PC-3 (cell line): ENCODE measurements around the gene CNTN2. TPM values are rescaled to one million over a fixed set of nuclear protein-coding genes. Genes with fewer than 3 reads are reported as not detected.

Experiments used
- ATAC-seq: fragments of 200-7000 bp; cut with Tn5 transposase; 2 replicates; pipeline ENCODE4 v1.9.1; 2020; ENCODE audit warnings: mild to moderate bottlenecking, moderate library complexity
- BruUV-seq: library from RNA; stranded (reverse); fragments of 400-500 nt; replicated peaks from 2 replicates; lab custom pipeline; 2021; lab: Mats Ljungman, UMichigan
- CTCF ChIA-PET: fragments of 300-600 bp; sonication (Branson Sonifier 250); formaldehyde crosslinking; loops from one replicate; lab custom pipeline; 2022; ENCODE audit warnings: antibody characterized with exemption; lab: Charles Lee
- POLR2A ChIA-PET: fragments of 300-600 bp; sonication (Branson Sonifier 250); formaldehyde crosslinking; loops from one replicate; lab custom pipeline; 2022; ENCODE audit warnings: antibody characterized with exemption; ENCODE audit not compliant: unreplicated experiment; lab: Charles Lee
- DNase-seq: peaks from one replicate; pipeline ENCODE4 v3.0.0-alpha.2; 2015
- H2AFZ ChIP-seq: fragments of 300-600 bp; sonication (generic); 2 replicates; pipeline ENCODE4 v1.6.0; 2016; ENCODE audit warnings: antibody characterized with exemption, low read length
- H3F3A ChIP-seq: fragments of 300-600 bp; sonication (generic); one replicate; pipeline ENCODE4 v1.6.0; 2017; ENCODE audit warnings: antibody characterized with exemption, low read length, control low read depth, mild to moderate bottlenecking; ENCODE audit not compliant: unreplicated experiment
- H3K27ac ChIP-seq: fragments of 300-600 bp; sonication (generic); 2 replicates; pipeline ENCODE4 v1.5.1; 2016; ENCODE audit warnings: mild to moderate bottlenecking, low read length
- H3K27me3 ChIP-seq: fragments of 300-600 bp; sonication (generic); 2 replicates; pipeline ENCODE4 v1.6.1; 2016; ENCODE audit warnings: low read length, mixed read lengths
- H3K36me3 ChIP-seq: fragments of 300-600 bp; sonication (generic); 2 replicates; pipeline ENCODE4 v1.6.1; 2016; ENCODE audit warnings: low read depth, mixed run types, low read length, mixed read lengths
- H3K4me1 ChIP-seq: fragments of 300-600 bp; sonication (generic); 2 replicates; pipeline ENCODE4 v1.5.1; 2016; ENCODE audit warnings: low read length; ENCODE audit not compliant: insufficient read depth
- H3K4me2 ChIP-seq: fragments of 300-600 bp; sonication (generic); 2 replicates; pipeline ENCODE4 v1.6.0; 2016; ENCODE audit warnings: low read length
- H3K4me3 ChIP-seq: fragments of 300-600 bp; sonication (generic); 2 replicates; pipeline ENCODE4 v1.5.1; 2016; ENCODE audit warnings: mild to moderate bottlenecking, low read length, mixed read lengths
- H3K79me2 ChIP-seq: fragments of 300-600 bp; sonication (generic); 2 replicates; pipeline ENCODE4 v1.6.1; 2017; ENCODE audit warnings: low read length, mixed read lengths
- H3K9ac ChIP-seq: fragments of 300-600 bp; sonication (generic); 2 replicates; pipeline ENCODE4 v1.6.0; 2016; ENCODE audit warnings: mild to moderate bottlenecking, low read length
- H3K9me2 ChIP-seq: fragments of 300-600 bp; sonication (generic); replicated peaks from 2 replicates; pipeline ENCODE4 v1.6.1; 2016; ENCODE audit warnings: mixed run types, low read length, mixed read lengths
- H3K9me3 ChIP-seq: fragments of 300-600 bp; sonication (generic); 2 replicates; pipeline ENCODE4 v1.6.1; 2016; ENCODE audit warnings: low read length, mixed read lengths
- H4K20me1 ChIP-seq: fragments of 300-600 bp; sonication (generic); 2 replicates; pipeline ENCODE4 v1.6.1; 2016; ENCODE audit warnings: low read length, mixed read lengths
- EZH2 ChIP-seq: fragments of 300-600 bp; sonication (generic); IDR thresholded peaks from one replicate; pipeline ENCODE4 v1.6.1; 2017; ENCODE audit warnings: antibody characterized with exemption, mild to moderate bottlenecking, low read length; ENCODE audit not compliant: unreplicated experiment
- EZH2phosphoT487 ChIP-seq: fragments of 300-600 bp; sonication (generic); IDR thresholded peaks from 2 replicates; pipeline ENCODE4 v1.6.1; 2018; ENCODE audit warnings: mild to moderate bottlenecking, antibody characterized with exemption, low read length, borderline replicate concordance
- intact Hi-C: fragments of 100-400 bp; cut with micrococcal nuclease; formaldehyde crosslinking; loops from 2 replicates; pipeline ENCODE4 v1.9.0; 2023
- total RNA-seq: library from RNA; depleted of rRNA; stranded (reverse); fragments of >200 nt; gene quantifications from 2 replicates; pipeline ENCODE4 v1.2.3, GENCODE V29; 2014
- TF ChIP-seq, protein P1 (sequence below): fragments of 300-600 bp; sonication (generic); conservative IDR thresholded peaks from 2 replicates; pipeline ENCODE4 v1.5.1; 2017; ENCODE audit warnings: antibody characterized with exemption, low read depth, mild to moderate bottlenecking, low read length

CNTN2 gene
- total RNA-seq, 1 experiment from 2014 or later = 0.07 TPM

DNA sequence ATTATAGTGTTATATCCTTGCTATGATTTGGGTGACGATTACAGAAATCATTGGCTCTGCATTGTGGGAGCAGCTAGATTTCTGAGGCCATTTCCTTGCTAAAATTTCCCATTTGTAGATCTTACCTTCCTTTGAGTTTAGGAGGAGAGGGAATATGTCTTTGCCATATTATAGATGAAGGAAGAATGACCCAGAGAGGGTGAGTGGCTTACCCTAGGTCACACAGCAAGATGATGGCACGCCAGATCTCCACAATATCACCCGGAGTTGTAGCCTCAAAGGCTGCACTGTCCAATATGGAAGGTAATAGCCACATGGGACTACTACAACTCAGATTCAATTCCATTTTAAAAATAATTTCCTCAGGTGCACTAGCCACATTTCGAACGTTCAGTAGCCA lies 10.3 kb downstream of the CNTN2 start:
- POLR2A ChIA-PET = no interaction called here
- H4K20me1 ChIP-seq = no peaks in the 10 kb centered on the region
- CTCF ChIA-PET = interaction anchor here (1.6 kb wide), 1 partner anchor 8 kb away, joined by 5 read pairs; no protein-coding TSS in a partner anchor
- TF ChIP-seq, protein P1, sequence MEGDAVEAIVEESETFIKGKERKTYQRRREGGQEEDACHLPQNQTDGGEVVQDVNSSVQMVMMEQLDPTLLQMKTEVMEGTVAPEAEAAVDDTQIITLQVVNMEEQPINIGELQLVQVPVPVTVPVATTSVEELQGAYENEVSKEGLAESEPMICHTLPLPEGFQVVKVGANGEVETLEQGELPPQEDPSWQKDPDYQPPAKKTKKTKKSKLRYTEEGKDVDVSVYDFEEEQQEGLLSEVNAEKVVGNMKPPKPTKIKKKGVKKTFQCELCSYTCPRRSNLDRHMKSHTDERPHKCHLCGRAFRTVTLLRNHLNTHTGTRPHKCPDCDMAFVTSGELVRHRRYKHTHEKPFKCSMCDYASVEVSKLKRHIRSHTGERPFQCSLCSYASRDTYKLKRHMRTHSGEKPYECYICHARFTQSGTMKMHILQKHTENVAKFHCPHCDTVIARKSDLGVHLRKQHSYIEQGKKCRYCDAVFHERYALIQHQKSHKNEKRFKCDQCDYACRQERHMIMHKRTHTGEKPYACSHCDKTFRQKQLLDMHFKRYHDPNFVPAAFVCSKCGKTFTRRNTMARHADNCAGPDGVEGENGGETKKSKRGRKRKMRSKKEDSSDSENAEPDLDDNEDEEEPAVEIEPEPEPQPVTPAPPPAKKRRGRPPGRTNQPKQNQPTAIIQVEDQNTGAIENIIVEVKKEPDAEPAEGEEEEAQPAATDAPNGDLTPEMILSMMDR = no peak
- DNase-seq (no peak), ATAC-seq (no peak)
- no peaks in the 10 kb centered on the region for H3F3A ChIP-seq
- H3K27ac ChIP-seq = no peak overlapping the region
- no TSS peak for BruUV-seq
- H3K4me1 ChIP-seq = no peaks in the 10 kb centered on the region
- H3K36me3 ChIP-seq = no peaks in the 10 kb centered on the region
- intact Hi-C loops = no loop called here
- H3K4me3 ChIP-seq = no peak overlapping the region
- H3K9ac ChIP-seq = no peak overlapping the region
- H3K27me3 ChIP-seq = peaks cover 85% of the 10 kb centered on the region
- H3K9me2 ChIP-seq = no peaks in the 10 kb centered on the region
- no peak overlapping the region for H3K4me2 ChIP-seq
- H3K79me2 ChIP-seq = no peaks in the 10 kb centered on the region
- no peak overlapping the region for H2AFZ ChIP-seq
- H3K9me3 ChIP-seq = no peaks in the 10 kb centered on the region

DNA sequence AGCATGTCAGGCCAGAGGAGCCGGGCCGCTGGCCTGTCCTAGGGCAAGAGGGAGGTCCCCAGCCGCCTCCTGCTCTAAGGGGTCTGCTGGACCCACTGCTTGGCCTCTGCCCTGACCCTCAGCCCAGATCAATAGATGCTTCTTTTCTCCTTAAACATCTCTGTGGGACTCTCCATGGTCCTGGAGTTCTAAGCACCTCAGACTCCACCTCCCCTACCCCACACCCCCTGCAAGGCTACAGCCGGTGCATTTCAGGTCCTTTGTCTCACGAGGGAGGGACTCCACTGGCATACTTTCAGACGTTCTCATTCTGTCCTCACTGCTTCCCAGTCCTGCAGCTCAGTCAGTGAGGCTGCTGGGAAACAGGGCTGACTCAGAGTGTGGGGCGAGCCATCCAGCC lies 11.0 kb downstream of the CNTN2 start:
- no peaks in the 10 kb centered on the region for H3K9me2 ChIP-seq
- no peaks in the 10 kb centered on the region for H3F3A ChIP-seq
- H3K27me3 ChIP-seq = peaks cover 79% of the 10 kb centered on the region
- no peaks in the 10 kb centered on the region for H4K20me1 ChIP-seq
- ATAC-seq = no peak
- no peak overlapping the region for H3K27ac ChIP-seq
- TF ChIP-seq EZH2 (no peak), EZH2phosphoT487 (no peak)
- no TSS peak for BruUV-seq
- H3K36me3 ChIP-seq = no peaks in the 10 kb centered on the region
- no peaks in the 10 kb centered on the region for H3K4me1 ChIP-seq
- DNase-seq = no peak
- CTCF ChIA-PET = no interaction called here
- no peak overlapping the region for H3K9ac ChIP-seq
- intact Hi-C loops = no loop called here
- no peak overlapping the region for H2AFZ ChIP-seq
- H3K9me3 ChIP-seq = no peaks in the 10 kb centered on the region
- H3K4me3 ChIP-seq = no peak overlapping the region
- no peaks in the 10 kb centered on the region for H3K79me2 ChIP-seq
- POLR2A ChIA-PET = interaction anchor here (0.6 kb wide), 1 partner anchor 151 kb away, joined by 3 read pairs; no protein-coding TSS in a partner anchor
- no peak overlapping the region for H3K4me2 ChIP-seq

DNA sequence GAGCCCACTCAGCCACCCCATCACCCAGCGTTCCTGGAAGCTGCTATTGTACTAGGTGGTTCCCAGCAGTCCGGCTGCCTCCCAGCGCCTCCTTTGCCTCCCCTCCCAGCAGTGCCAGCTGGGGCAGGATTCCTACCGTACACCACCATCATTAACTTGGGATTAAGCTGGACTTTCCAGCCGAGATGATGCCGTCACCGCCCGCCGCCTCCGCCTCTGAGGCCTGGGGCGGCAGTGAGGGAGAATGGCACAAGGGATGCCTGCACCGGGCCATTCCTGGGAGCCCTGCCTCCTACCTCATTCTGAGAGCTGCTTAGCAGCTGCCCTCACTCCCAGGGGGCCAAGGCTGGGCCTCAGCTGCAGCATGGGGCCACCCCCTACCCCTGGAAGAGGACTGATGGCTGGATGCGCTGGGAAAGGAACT lies 13.2 kb downstream of the CNTN2 start:
- Histone ChIP-seq H2AFZ (no peak overlapping the region), H3K4me1 (no peaks in the 10 kb centered on the region), H3K36me3 (no peaks in the 10 kb centered on the region), H3K9me2 (no peaks in the 10 kb centered on the region), H3F3A (no peaks in the 10 kb centered on the region), H3K9me3 (no peaks in the 10 kb centered on the region), H4K20me1 (no peaks in the 10 kb centered on the region), H3K9ac (no peak overlapping the region), H3K79me2 (no peaks in the 10 kb centered on the region), H3K4me3 (no peak overlapping the region), H3K27me3 (peaks cover 60% of the 10 kb centered on the region), H3K27ac (no peak overlapping the region), H3K4me2 (no peak overlapping the region)
- intact Hi-C loops = no loop called here
- DNase-seq (no peak), ATAC-seq (no peak)
- no peak for TF ChIP-seq EZH2phosphoT487
- TF ChIP-seq, protein P1 = no peak
- no peak for TF ChIP-seq EZH2
- POLR2A ChIA-PET = no interaction called here
- CTCF ChIA-PET = no interaction called here
- no TSS peak for BruUV-seq
